ENCODE measurements around the gene MTO1.
"Not testable (repeated sequence)": the region's sequence is repeated elsewhere in the genome, so short reads cannot be mapped to it uniquely, and the experiment has no call there.

Gene MTO1

GRCh38 chr6:73491377-73491776 lies 29.8 kb downstream of the MTO1 start:
- ChIA-PET CTCF (interaction anchor here (1.4 kb wide), 1 partner anchor 10 kb away, joined by 5 read pairs; no protein-coding TSS in a partner anchor), POLR2A (no interaction called here)
- DNase-seq (ENCODE audit: extremely low spot score), result no peak
- no peak for TF ChIP-seq CTCF (IDR thresholded peaks at IDR 0.05; ENCODE audit: control extremely low read depth, extremely low read depth, low read depth, missing control alignments)

- CTCF ChIA-PET, result interaction anchor here (1.1 to 3.5 kb wide), 5 partner anchors 10 to 113 kb away, joined by 3 to 17 read pairs (median 10); no protein-coding TSS in a partner anchor
- POLR2A ChIA-PET, result no interaction called here
- DNase-seq (ENCODE audit: extremely low spot score), result no peak
- TF ChIP-seq CTCF (IDR thresholded peaks at IDR 0.05; ENCODE audit: control extremely low read depth, extremely low read depth, low read depth, missing control alignments), result no peak
Measured at GRCh38 chr6:73497915-73498314, 36.4 kb downstream of the MTO1 start.

GRCh38 chr6:73503027-73503772 lies 41.7 kb downstream of the MTO1 start:
- DNase-seq (ENCODE audit: extremely low spot score), result no peak
- TF ChIP-seq CTCF (IDR thresholded peaks at IDR 0.05; ENCODE audit: control extremely low read depth, extremely low read depth, low read depth, missing control alignments), result no peak
- POLR2A ChIA-PET, result interaction anchor here (0.7 kb wide), 1 partner anchor 11 kb away, joined by 3 read pairs; no protein-coding TSS in a partner anchor
- CTCF ChIA-PET, result interaction anchor here (0.6 to 1.2 kb wide), 3 partner anchors 8 to 108 kb away, joined by 3 to 4 read pairs (median 3); no protein-coding TSS in a partner anchor

GRCh38 chr6:73504160-73504559 lies 42.6 kb downstream of the MTO1 start:
- POLR2A ChIA-PET, result no interaction called here

GRCh38 chr6:73505142-73505541 lies 43.6 kb downstream of the MTO1 start:
- CTCF ChIA-PET, result no interaction called here
- POLR2A ChIA-PET, result no interaction called here
- DNase-seq (ENCODE audit: extremely low spot score), result no peak
- TF ChIP-seq CTCF (IDR thresholded peaks at IDR 0.05; ENCODE audit: control extremely low read depth, extremely low read depth, low read depth, missing control alignments), result no peak

More at GRCh38 chr6:73504160-73504559, 42.6 kb downstream of the MTO1 start:
- TF ChIP-seq CTCF (IDR thresholded peaks at IDR 0.05; ENCODE audit: control extremely low read depth, extremely low read depth, low read depth, missing control alignments), result no peak
- no peak for DNase-seq (ENCODE audit: extremely low spot score)
- CTCF ChIA-PET, result interaction anchor here (1.0 kb wide), 1 partner anchor 107 kb away, joined by 4 read pairs; no protein-coding TSS in a partner anchor

GRCh38 chr6:73505705-73506104 lies 44.2 kb downstream of the MTO1 start:
- POLR2A ChIA-PET; CTCF ChIA-PET; DNase-seq (ENCODE audit: extremely low spot score): not testable (repeated sequence)

GRCh38 chr6:73506246-73506645 lies 44.7 kb downstream of the MTO1 start:
- DNase-seq (ENCODE audit: extremely low spot score), result no peak
- no peak for TF ChIP-seq CTCF (IDR thresholded peaks at IDR 0.05; ENCODE audit: control extremely low read depth, extremely low read depth, low read depth, missing control alignments)
- ChIA-PET CTCF (interaction anchor here (1.1 kb wide), 1 partner anchor 9 kb away, joined by 3 read pairs; no protein-coding TSS in a partner anchor), POLR2A (no interaction called here)

Data from GM10248 (cell line).